ENCODE data around the gene GDPD4.

Gene GDPD4

DNA sequence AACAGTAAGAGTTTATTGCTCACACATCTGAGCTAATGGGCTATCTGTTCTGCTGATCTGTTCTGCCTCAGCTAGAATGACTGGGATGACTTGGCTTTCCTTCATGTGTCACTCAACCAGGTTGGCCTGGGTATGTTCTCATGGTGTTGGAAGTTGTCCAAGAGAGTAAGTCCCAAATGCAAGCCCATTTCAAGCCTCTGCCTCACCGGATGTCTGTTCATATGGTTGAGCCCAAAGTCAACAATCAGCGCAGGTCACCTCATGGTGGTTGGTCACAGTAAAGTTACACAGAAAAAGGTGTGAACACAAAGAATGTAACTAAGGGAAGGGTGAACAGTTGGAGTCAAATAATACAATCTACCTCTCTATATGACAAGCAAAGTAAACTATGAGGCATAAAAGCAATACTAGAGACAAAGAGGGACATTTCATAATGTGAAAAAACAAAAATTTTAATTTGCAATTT is 1.9 kb downstream of the GDPD4 start:
- no peak for DNase-seq (ENCODE audit: low read depth in 3 of 3)

DNA sequence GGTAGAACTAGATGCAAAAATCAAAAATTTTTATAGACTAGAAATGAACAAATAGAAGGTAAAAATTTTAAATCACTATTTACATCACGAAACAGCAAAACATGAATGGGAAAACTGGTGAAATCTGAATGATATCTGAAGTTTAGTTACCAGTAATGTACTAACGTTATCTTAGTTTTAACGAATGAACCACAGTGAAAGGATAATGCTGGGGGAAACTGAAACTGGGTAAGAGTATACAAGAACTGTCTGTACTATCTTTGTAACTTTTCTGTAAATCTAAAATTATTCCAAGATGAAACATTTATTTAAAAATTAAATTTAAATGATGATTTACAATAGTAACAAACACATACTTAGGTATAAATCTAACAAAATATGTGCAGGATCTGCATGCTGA is 7.4 kb downstream of the GDPD4 start:
- no peak for DNase-seq (ENCODE audit: low read depth in 3 of 3)

DNA sequence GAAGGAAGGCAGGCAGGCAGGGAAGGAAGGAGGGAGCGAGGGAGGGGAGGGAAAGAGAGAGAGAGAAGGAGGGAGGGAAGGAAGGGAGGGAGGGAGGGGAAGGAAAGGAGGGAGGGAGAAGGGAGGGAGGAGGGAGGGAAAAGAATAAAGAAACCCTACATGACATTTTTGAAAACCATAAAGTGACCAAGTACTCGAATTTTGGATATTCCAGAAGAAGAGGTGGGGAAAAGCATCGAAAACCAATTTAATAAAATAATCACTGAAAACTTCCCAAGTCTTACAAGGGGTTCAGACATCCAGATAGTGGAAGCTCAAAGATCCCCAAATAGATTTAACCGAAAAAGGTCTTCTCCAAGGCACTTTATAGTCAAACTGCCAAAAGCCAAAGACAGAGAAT is 11.7 kb downstream of the GDPD4 start:
- DNase-seq (ENCODE audit: low read depth in 3 of 3): no peak

DNA sequence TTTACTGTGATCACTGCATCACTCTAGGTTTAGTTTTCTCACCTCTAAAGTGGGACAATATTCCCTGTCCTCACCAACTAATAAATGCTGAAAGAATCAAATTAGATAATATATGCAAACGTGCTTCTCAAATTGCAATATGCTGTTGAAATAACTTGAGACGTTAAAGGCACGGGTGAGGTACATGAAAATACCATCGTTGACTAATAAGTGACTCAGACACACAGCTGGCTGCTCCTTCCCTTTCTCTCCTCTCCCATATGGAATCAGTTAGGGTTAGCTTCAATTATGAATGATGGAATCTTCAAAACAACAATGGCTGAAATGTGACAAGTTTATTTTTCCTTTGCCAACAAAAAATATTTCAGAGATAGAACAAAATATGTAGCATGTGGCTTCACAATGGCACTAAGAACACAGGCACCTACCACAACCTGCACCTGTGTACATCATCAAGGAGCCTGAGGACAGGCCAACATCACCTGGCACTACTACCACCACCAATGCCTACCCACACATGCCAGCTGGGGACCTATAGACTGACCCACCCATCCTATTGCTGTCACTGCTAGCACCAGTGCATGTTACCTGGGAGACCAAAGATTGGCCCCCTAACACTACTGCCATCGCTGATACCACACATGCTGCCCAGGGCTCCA is 13.7 kb downstream of the GDPD4 start:
- DNase-seq (ENCODE audit: low read depth in 3 of 3): no peak

DNA sequence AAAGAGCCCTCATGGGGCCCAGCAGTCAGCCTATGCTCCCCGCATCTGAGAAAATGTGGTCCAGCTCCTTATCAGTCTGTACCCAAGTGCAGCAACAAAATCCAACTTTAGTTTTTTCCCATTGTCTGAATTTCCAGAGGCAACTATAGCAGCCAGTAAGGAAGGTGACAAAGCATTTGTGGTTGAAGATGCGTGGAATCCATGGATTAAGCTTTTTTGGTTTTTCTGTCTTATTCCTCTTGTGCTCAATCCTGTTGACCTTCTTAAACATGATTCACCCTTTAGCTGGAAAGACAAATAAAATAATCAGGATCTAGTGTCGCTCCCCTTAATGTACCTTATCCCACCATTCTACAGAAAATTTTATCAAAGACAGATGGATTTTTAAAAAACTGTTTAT is 14.3 kb downstream of the GDPD4 start:
- no peak for DNase-seq (ENCODE audit: low read depth in 3 of 3)

DNA sequence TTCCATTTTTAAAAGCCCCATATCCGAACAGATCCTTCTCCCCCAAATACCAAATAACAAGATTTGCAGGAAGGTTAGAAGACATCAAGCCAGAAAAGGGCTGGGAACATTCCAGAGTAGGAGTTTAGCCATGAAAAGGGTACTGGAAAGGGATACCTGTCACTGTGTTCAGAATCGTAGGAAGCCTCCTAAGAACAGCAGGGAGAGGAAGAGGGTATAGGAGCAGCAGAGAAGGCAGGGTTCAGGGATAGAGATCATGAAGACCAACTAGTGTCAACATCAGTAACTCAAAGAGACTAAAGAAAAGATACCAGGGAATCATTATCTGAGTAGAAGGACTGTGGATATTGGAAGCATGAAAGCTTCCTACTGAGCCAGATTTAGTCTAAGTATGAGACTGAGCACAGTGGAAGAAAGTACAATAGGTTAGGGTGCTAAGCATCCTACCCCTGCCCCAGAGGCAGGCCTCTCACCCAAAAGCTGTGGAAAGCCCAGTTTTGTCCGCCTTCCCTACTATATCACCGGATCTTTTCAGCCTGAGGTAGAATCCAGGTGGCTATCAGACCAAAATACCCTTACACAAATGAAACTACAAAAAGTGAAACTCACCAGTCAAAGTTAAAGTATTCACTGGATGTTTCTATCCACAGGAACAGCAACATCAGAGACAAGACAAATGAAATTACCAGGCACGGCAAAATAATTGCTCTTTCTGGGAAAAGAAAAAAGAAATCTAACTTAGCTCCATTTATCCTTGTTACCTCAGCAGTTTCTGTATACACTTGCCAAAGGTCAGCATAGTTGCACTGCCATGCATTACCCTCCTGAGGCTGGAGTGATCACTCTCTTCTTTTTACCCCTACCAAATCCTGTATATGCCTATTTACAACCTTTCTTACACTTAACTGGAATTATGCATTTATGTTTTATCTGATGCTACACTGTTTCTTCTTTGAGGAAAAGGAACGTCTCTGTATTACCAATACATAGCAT is 16.7 kb downstream of the GDPD4 start:
- DNase-seq (ENCODE audit: low read depth in 3 of 3): no peak

DNA sequence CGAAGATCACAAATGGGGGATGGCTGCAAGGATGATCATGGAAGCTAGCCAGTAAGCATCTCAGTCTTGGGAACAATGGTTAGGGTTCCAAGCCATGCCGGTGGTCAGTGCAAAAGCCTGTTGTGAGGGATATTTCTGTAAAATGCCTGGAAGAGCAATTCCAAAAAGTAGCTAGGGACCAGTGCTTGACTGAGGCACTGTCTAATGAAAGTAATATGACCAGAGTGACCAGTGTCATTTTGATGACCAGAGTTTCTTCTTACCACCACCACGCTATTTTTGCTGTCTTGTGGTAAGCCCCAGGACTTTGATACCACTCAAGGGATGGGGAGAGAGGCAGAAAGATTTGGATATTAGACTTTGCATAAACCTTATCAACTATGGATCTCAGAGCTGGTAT is 18.4 kb downstream of the GDPD4 start:
- no peak for DNase-seq (ENCODE audit: low read depth in 3 of 3)

DNA sequence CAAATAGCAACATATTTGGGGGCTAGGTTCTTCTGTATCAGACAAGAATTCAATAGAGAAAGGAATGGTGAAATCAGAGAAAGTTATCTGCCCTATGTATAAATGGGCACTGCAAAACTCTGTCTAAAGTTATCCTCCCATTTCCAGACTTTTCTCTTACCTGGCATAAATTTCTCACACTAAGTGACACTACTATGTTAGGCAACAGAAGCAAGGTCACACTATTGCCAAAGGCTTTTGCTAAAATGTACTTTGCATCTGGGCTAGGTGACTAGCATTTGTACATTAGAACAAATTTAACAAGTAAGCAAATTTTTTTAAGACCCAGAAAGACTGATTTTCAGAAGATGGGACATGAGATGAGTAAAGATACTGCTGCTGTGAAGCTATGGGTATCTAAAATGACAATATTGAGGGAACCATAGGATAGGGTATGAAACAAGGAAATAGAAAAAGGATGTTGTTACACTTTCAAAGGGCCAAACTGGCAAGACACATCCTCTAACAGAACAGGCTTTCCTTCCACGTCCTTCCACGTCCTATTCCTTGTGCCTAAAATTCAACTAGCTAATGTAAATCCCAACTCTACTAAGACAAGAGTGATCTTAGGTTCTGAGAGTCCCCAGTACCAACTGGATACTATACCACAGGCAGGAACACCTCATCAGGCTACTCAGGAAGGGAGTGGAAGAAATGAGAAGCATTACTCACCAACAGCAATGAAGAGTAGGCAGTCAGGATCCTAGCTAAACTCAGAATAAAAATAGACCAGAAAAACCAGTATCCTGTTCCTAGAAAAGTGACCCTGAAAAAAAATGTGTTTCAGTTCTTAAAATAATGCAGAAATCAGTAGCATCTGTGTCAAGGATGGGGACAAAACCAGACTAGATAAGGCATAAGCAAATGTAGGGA is 22.6 kb downstream of the GDPD4 start:
- DNase-seq (ENCODE audit: low read depth in 3 of 3): no peak

DNA sequence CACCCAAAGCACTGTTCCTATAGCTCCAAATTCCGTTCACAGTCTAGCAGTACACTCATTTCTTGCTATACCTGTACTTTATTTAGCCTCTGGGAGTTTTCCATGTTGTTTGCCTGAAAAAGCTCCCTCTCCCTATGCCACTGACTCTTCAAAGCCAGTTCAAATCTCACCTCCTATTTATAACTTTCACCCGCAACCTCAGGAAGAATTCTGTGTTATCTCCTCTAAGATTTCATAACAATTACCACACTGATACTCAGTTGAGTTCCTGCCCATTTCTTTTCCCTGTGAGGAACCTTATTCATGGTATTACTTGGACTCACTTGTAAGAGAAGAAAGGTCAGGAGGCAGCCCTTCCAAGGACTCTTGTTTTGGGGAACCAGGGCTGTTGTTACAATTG is 25.2 kb downstream of the GDPD4 start:
- DNase-seq (ENCODE audit: low read depth in 3 of 3): no peak

DNA sequence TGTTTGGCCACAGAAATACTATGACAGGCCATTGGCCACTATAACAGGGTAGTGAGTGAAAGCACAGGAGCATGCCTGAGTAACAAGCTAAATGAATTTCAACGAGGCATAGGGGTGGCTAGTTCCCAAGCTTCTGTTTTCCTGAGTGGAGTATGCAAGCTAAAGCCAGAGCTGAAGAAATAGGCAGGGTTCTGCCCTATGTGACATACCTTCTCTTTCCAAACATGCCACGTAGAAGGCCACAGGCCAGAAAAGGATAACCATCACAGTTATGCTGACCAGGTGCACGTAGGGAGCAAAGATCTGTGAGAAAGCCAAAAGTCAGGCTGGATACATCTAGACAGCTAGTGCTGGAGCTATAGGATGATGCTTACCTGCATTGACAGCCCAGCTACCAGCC is 30.6 kb downstream of the GDPD4 start:
- no peak for DNase-seq (ENCODE audit: low read depth in 3 of 3)

DNA sequence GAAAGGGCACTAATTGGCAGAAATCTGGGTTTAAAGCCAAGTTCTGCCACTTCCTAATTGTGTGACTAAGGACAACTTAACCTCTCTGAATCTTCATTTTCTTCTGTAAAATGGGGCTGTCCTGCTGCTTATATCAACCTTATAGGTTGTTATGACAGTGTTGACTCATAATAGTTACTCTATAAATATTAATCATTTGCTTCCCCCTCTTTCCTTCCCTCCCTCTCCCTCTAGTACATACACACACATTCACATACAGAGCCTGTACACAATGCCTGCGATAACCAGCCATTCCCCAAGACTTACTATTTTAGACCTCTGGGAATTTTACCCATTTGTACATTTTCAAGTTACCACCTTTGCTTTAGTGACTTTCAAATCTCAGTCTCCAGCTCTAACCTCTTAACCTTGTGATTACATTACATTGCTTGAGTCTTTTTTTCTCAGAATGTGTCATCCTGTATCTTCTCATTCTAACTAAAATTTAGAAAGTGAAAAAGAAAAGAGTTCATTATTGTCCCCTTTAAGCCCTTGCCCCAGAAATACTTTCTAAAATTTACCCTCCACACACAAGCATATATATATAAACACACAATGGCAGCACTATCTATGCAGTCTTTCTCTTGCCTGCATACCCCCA is 31.9 kb downstream of the GDPD4 start:
- DNase-seq (ENCODE audit: low read depth in 3 of 3): no peak

DNA sequence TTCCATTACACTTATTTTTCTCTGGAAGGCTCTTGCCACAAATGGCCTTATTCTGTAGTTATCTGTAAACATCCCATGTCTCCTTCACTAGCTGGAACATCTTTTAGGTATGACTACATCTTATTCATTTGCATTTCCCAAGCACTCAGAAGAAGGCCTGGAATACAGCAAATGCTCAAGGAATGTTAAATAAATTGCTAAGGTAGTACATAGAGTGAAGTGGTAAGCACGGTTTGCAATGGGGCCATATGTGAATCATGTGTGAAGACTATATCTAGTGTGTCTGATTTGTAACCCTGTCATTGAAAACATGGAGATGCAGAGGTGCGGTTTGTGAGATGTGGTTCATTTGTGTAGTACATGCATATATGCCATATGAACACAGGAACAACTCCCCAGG is 33.5 kb downstream of the GDPD4 start:
- no peak for DNase-seq (ENCODE audit: low read depth in 3 of 3)

DNA sequence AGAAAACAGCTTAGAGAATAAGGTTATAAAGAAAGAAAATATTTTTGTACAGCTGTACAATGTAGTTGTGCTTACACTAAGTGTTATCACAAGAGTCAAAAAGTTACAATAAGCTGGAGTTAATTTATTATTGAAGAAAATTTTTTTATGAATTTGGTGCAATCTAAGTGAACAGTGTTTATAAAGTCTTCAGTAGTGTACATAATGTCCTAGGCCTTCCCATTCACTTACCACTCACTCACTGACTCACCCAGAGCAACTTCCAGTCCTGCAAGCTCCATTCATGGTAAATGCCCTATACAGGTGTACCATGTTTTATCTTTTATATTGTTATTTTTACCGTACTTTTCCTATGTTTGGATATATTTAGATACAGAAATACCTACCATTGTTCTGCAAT is 34.7 kb downstream of the GDPD4 start:
- DNase-seq (ENCODE audit: low read depth in 3 of 3): no peak

DNA sequence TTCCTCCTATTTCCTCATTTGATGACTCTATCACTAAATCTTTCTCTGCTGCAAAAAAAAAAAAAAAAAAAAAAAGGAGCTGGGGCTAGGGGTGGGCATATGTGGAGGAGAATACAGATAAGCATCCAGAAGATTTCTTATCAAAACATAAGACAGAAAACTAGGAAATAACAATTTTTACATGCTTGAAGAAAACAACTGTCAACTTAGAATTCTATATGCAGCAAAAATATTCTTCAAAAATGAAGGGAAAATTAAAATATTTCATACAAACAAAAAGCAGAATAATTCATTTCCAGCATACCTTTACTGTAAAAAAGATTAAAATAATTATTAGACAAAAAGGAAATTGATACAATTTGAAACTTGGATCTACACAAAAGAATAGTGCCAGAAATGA is 38.7 kb downstream of the GDPD4 start:
- no peak for DNase-seq (ENCODE audit: low read depth in 3 of 3)

DNA sequence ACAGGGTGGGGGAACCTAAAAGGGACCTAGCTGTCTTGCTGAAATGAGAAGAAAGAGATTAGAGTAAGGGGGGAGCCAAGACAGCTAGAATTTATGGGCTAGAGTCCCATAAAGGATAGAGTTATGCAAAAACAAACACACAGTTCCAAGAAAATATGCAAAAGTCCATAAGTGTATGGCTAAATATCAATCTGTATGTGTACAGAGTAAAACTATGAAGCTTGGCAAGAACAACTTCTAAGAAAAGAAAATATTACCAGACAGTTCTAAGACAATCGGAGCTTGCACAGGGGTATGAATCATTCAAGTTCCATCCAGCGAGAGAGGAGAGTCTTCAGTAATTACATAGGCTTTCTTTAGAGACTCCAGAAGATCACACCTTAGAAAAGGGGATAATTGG is 41.8 kb downstream of the GDPD4 start:
- DNase-seq (ENCODE audit: low read depth in 3 of 3): no peak

DNA sequence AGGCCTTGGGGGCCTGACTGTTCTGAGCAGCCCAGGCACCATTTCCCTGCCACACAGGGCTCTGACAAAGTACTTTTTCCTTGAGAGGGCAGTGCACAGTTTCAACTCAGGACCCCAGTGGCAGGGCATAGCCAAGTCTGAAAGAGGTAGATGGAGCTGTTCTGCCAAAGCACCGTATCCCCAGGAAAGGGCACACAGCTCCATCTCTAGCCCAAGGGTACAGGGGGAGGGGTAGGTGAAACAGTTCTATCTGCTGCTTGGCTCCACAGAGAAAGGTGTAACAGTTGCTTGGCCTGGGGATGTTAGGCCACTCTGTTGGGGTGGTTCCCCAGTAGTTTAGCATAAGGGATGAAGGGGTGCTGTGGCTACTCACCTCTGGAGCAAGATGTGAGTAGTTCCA is 47.8 kb downstream of the GDPD4 start:
- no peak for DNase-seq (ENCODE audit: low read depth in 3 of 3)

DNA sequence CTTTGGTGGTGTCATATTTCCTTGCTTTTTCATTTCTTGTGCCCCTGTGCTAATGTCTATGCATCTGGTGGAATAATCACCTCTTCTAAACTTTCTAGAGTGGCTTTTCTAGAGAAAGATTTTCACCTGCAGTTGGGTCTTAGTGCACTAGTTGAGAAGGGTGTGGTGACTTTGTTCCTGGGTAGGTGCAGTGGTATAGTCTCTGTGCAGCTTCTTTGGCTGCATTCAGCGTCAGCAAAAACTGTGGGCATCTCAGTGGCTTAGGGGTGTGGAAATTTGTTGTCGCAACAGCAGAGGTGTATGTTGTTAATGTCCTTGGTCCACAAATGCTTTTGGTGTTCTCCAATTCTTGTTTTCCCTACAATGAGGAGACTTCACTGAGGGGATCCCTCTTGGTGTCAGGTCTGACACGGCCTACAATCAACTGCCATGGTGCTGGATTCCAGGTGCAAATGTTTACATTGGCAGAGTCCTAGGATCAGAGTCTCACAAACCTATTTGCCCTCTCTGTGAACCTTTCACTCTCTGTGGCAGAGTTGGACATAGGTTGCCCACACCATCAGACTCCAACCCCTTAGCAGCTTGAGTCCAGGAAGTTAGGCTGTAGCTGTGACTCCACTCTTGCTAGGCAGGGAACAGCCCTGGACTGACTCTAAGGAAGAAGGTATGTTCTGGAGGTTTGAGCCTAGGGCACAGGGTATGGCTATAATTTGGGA is 48.8 kb downstream of the GDPD4 start:
- DNase-seq (ENCODE audit: low read depth in 3 of 3): no peak

DNA sequence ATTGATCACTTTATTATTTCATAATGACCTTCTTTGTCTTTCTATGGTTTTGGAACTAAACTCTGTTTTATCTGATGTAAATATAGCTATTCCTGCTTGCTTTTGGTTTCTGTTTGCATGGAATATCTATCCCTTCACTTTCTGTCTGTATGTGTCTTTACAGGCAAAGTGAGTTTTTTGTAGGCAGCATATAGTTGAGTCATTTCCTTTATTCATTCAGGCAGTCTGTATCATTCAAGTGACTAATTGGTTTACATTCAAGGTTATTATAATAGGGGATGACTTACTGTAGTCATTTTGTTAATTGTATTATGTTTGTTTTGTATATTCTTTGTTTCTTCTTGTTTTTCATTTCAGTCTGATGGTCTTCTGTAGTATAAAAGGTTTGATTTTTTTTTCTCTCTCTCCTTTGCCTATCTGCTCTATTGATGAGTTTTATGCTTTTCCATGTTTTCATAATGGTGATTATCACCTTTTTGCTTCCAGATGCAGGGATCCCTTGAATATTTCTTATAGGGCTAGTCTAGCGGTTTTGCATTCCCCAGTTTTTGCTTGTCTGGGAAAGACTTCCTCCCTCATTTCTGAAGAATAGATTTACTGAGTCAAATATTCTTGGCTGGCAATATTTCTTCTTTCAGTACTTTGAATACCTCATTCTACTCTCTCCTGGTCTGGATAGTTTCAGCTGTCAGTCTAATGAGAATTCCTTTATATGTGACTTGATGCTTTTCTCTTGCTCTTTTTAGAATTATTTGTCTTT is 50.4 kb downstream of the GDPD4 start:
- DNase-seq (ENCODE audit: low read depth in 3 of 3): no peak

DNA sequence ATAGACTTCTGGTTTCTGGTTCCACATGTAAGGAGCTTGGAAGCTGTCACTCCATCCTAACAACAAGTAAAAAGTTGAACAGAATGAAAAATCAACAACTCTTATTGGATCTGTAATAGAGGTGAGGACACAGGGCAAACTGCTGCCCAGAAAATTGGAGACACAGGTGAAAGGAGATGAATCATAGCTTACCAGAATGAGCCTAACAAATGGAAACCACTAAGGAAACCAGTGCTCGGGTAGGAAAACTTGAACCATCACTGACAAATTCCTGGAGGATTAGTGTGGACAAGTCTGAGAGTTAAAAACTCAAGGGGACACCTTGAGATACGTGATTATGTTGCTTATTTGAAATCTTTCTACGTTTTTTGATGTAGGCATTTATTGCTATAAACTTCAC is 52.1 kb downstream of the GDPD4 start:
- DNase-seq (ENCODE audit: low read depth in 3 of 3): no peak
